B cell (primary cell): ENCODE data around the gene IYD. TPM values are rescaled to one million over a fixed set of nuclear protein-coding genes. Genes with fewer than 3 reads are reported as not detected.

Source experiments
- ATAC-seq: fragments of 200-7000 bp; cut with Tn5 transposase; one replicate; pipeline ENCODE4 v1.10.0; 2021; ENCODE audit warnings: low read depth, mild to moderate bottlenecking, moderate number of reproducible peaks, moderate library complexity
- CTCF ChIA-PET: fragments of 350-600 bp; sonication (Branson Sonifier 250); formaldehyde crosslinking; loops from one replicate; lab custom pipeline; 2021; ENCODE audit warnings: antibody characterized with exemption, inconsistent platforms; lab: Charles Lee
- POLR2A ChIA-PET: fragments of 350-600 bp; sonication (Branson Sonifier 250); formaldehyde crosslinking; loops from one replicate; lab custom pipeline; 2021; ENCODE audit warnings: antibody characterized with exemption; lab: Charles Lee
- DNase-seq: peaks from one replicate; pipeline ENCODE4 v3.0.0; 2013
- H2AFZ ChIP-seq: 2 replicates; pipeline ENCODE4 v1.6.1; 2012; ENCODE audit warnings: mild to moderate bottlenecking, low read depth, low read length; ENCODE audit not compliant: insufficient read depth, poor library complexity, severe bottlenecking
- H3K27ac ChIP-seq, 2 donors: 1 replicate in 1 of 2; 2 replicates in 1 of 2; pipeline ENCODE4 v1.5.1; 2012 to 2013; ENCODE audit warnings: low read length in 2 of 2, mild to moderate bottlenecking in 2 of 2, moderate library complexity in 1 of 2
- H3K27me3 ChIP-seq, 4 experiments: fragments of 200-600 bp in 1 of 4; sonication (generic) in 1 of 4; replicated peaks in 1 of 4; 1 replicate in 2 of 4; 2 replicates in 2 of 4; pipeline versions ENCODE4 v1.6.1 to v1.7.0; 2013 to 2016; ENCODE audit warnings: low read length in 3 of 4, mild to moderate bottlenecking in 2 of 4, mixed read lengths in 1 of 4, moderate library complexity in 1 of 4; ENCODE audit not compliant: insufficient read depth in 4 of 4, control insufficient read depth in 3 of 4; ENCODE audit errors: control extremely low read depth in 1 of 4
- H3K36me3 ChIP-seq, 2 experiments: replicated peaks in 1 of 2; 1 replicate in 1 of 2; 2 replicates in 1 of 2; pipeline versions ENCODE4 v1.6.1 to v1.7.1; 2013; ENCODE audit warnings: low read length in 1 of 2; ENCODE audit not compliant: insufficient read depth in 2 of 2, control insufficient read depth in 1 of 2; ENCODE audit errors: control extremely low read depth in 1 of 2, extremely low read depth in 1 of 2
- H3K4me1 ChIP-seq, 2 donors: fragments of 200-600 bp in 1 of 2; sonication (generic) in 1 of 2; 1 replicate in 1 of 2; 2 replicates in 1 of 2; pipeline versions ENCODE4 v1.5.1 to v1.6.1; 2013 to 2017; ENCODE audit warnings: low read length in 2 of 2; ENCODE audit not compliant: control insufficient read depth in 2 of 2, insufficient read depth in 2 of 2
- H3K4me2 ChIP-seq: replicated peaks from 2 replicates; pipeline ENCODE3; 2012; ENCODE audit warnings: mild to moderate bottlenecking, low read depth, low read length; ENCODE audit not compliant: poor library complexity, severe bottlenecking
- H3K4me3 ChIP-seq, 5 experiments: fragments of 200-600 bp in 1 of 5; sonication (generic) in 1 of 5; 1 replicate in 3 of 5; 2 replicates in 2 of 5; pipeline versions ENCODE4 v1.5.1 to v1.7.0; 2011 to 2016; ENCODE audit warnings: low read length in 4 of 5, mild to moderate bottlenecking in 4 of 5, low read depth in 2 of 5, control low read depth in 1 of 5, moderate library complexity in 1 of 5; ENCODE audit not compliant: insufficient read depth in 1 of 5; ENCODE audit errors: control extremely low read depth in 1 of 5, extremely low read depth in 1 of 5
- H3K79me2 ChIP-seq: fragments of 200-600 bp; sonication (generic); one replicate; pipeline ENCODE4 v1.6.0; 2016; ENCODE audit warnings: low read length; ENCODE audit not compliant: control insufficient read depth, insufficient read depth
- H3K9ac ChIP-seq: fragments of 200-600 bp; sonication (generic); 2 replicates; pipeline ENCODE4 v1.6.1; 2017; ENCODE audit warnings: mild to moderate bottlenecking, low read length, moderate library complexity
- H3K9me3 ChIP-seq, 3 donors: one replicate each; pipeline versions ENCODE4 v1.6.1 to v1.7.1; 2013; ENCODE audit warnings: low read length in 2 of 3; ENCODE audit not compliant: control insufficient read depth in 2 of 3, insufficient read depth in 1 of 3; ENCODE audit errors: control extremely low read depth in 1 of 3
- H4K20me1 ChIP-seq: 2 replicates; pipeline ENCODE4 v1.6.0; 2012; ENCODE audit warnings: mild to moderate bottlenecking, low read length; ENCODE audit not compliant: insufficient read depth, control insufficient read depth, poor library complexity, severe bottlenecking
- H3K27ac Mint-ChIP-seq: one replicate; pipeline ENCODE4 v1.8.0; 2021; ENCODE audit warnings: mixed read lengths
- H3K27me3 Mint-ChIP-seq: one replicate; pipeline ENCODE4 v1.8.0; 2021; ENCODE audit warnings: mixed read lengths
- H3K4me1 Mint-ChIP-seq: one replicate; pipeline ENCODE4 v1.8.0; 2021; ENCODE audit warnings: mixed read lengths
- H3K4me3 Mint-ChIP-seq: one replicate; pipeline ENCODE4 v1.8.0; 2021; ENCODE audit warnings: mixed read lengths
- H3K9me3 Mint-ChIP-seq: one replicate; pipeline ENCODE4 v1.8.0; 2022; ENCODE audit warnings: mixed read lengths; ENCODE audit not compliant: insufficient read depth
- CTCF ChIP-seq: fragments of 200-600 bp; IDR thresholded peaks from one replicate; pipeline ENCODE4 v1.8.0; 2022; ENCODE audit warnings: antibody characterized with exemption, mild to moderate bottlenecking
- EZH2 ChIP-seq: IDR thresholded peaks from 2 replicates; pipeline ENCODE4 v1.6.1; 2012; ENCODE audit warnings: borderline replicate concordance, low read depth, mild to moderate bottlenecking, moderate library complexity, low read length; ENCODE audit not compliant: insufficient read depth, poor library complexity, severe bottlenecking
- WGBS: methylation state at CpG from one replicate; pipeline ENCODE4 v1.1.5; 2013; ENCODE audit warnings: missing lambda C conversion rate; ENCODE audit not compliant: insufficient coverage; 5-methylcytosine and 5-hydroxymethylcytosine counted together
- intact Hi-C: fragments of 100-400 bp; cut with micrococcal nuclease; formaldehyde crosslinking; loops from one replicate; pipeline ENCODE4 v1.10.0; 2022
- polyA plus RNA-seq: library from polyadenylated mRNA; depleted of rRNA; stranded (reverse); fragments of >200 nt; gene quantifications from 2 replicates; pipeline ENCODE4 v1.2.3, GENCODE V29; 2012
- total RNA-seq, 2 donors: library from RNA; stranded (reverse); fragments of 120-200 nt in 1 of 2; gene quantifications; 1 replicate in 1 of 2; 2 replicates in 1 of 2; pipeline versions ENCODE4 v1.2.3 to v1.2.4, GENCODE V29; 2013 to 2022

IYD gene
- total and polyA plus RNA-seq, 2 donors (not counting 1 experiment from before 2014, with no cell fraction given): not detected

- CTCF ChIA-PET: interaction anchor here (1.1 kb wide), 1 partner anchor 18 kb away, joined by 3 read pairs; no protein-coding TSS in a partner anchor
- Mint-ChIP-seq H3K27me3 (peaks cover 52% of the 10 kb centered on the region), H3K4me3 (no peak overlapping the region), H3K9me3 (no peaks in the 10 kb centered on the region), H3K4me1 (no peaks in the 10 kb centered on the region), H3K27ac (no peak overlapping the region)
- no peak overlapping the region for H2AFZ ChIP-seq
- H3K79me2 ChIP-seq: no peaks in the 10 kb centered on the region
- intact Hi-C loops: no loop called here
- no peak overlapping the region for H3K4me2 ChIP-seq
- POLR2A ChIA-PET: no interaction called here
- H3K4me3 ChIP-seq: no peak overlapping the region
- ATAC-seq (no peak), DNase-seq (no peak)
- H3K27me3 ChIP-seq: peaks cover 0 to 23% (median 7%) of the 10 kb centered on the region in 4 experiments
- H3K27ac ChIP-seq: no peak overlapping the region
- H3K9ac ChIP-seq: no peak overlapping the region
- TF ChIP-seq EZH2 (no peak), CTCF (no peak)
- 15% methylated on average over 3 of the region's 4 CpGs for WGBS
- no peaks in the 10 kb centered on the region for H3K36me3 ChIP-seq
- no peaks in the 10 kb centered on the region for H3K4me1 ChIP-seq
- H4K20me1 ChIP-seq: no peaks in the 10 kb centered on the region
- H3K9me3 ChIP-seq: no peaks in the 10 kb centered on the region
These were observed 8.5 kb downstream of the IYD start for GRCh38 chr6:150377211-150377781.

GRCh38 chr6:150380256-150380655, 11.4 kb downstream of the IYD start:
- Histone ChIP-seq H3K9me3 (no peaks in the 10 kb centered on the region), H3K27ac (no peak overlapping the region), H3K4me2 (no peak overlapping the region), H3K36me3 (no peaks in the 10 kb centered on the region), H2AFZ (no peak overlapping the region), H3K9ac (no peak overlapping the region), H3K4me3 (no peak overlapping the region), H3K79me2 (no peaks in the 10 kb centered on the region), H4K20me1 (no peaks in the 10 kb centered on the region), H3K27me3 (peaks cover 0 to 8% (median 3%) of the 10 kb centered on the region in 4 experiments), H3K4me1 (no peaks in the 10 kb centered on the region)
- intact Hi-C loops: no loop called here
- POLR2A ChIA-PET: no interaction called here
- Mint-ChIP-seq H3K4me3 (no peak overlapping the region), H3K27me3 (peaks cover 33% of the 10 kb centered on the region), H3K27ac (no peak overlapping the region), H3K9me3 (no peaks in the 10 kb centered on the region), H3K4me1 (no peaks in the 10 kb centered on the region)
- CTCF ChIA-PET: no interaction called here
- ATAC-seq: no peak
- WGBS: no CpG with 5 or more reads among the region's 1 CpG
- TF ChIP-seq EZH2 (no peak), CTCF (no peak)
- DNase-seq: no peak
